Right hindlimb (tissue), 1 donor: ENCODE measurements around the gene CAT.

ENCODE experiments used
- DNase-seq: peaks from one replicate; pipeline ENCODE4 v3.0.0-alpha.2; 2018

Gene CAT

GRCh38 chr11:34499719-34500500, 61.2 kb downstream of the CAT start:
- no peak for DNase-seq

GRCh38 chr11:34501500-34501899, 62.8 kb downstream of the CAT start:
- DNase-seq = peak; percentile 73

GRCh38 chr11:34501949-34502348, 63.2 kb downstream of the CAT start:
- no peak for DNase-seq

GRCh38 chr11:34502949-34503348, 64.2 kb downstream of the CAT start:
- no peak for DNase-seq

- no peak for DNase-seq
Observed at GRCh38 chr11:34505874-34506273, 67.1 kb downstream of the CAT start.

- DNase-seq = no peak
Observed at GRCh38 chr11:34507156-34507555, 68.4 kb downstream of the CAT start.

- no peak for DNase-seq
Observed at GRCh38 chr11:34507610-34508009, 68.9 kb downstream of the CAT start.

- DNase-seq = no peak
Observed at GRCh38 chr11:34508524-34508923, 69.8 kb downstream of the CAT start.

GRCh38 chr11:34509336-34509876, 70.7 kb downstream of the CAT start:
- DNase-seq = no peak

- no peak for DNase-seq
Observed at GRCh38 chr11:34510218-34510617, 71.5 kb downstream of the CAT start.

- no peak for DNase-seq
Observed at GRCh38 chr11:34510673-34511072, 71.9 kb downstream of the CAT start.

GRCh38 chr11:34512840-34513681, 74.3 kb downstream of the CAT start:
- no peak for DNase-seq

GRCh38 chr11:34513682-34514449, 75.1 kb downstream of the CAT start, which contains the start of gene ELF5:
Gene ELF5, minus strand, starts transcription at chr11:34513794. Its CDS starts 8,045 bp downstream, at chr11:34505749.
- DNase-seq = no peak

- no peak for DNase-seq
Observed at GRCh38 chr11:34514597-34514996, 75.9 kb downstream of the CAT start.

- DNase-seq = no peak
Observed at GRCh38 chr11:34516247-34517040, 77.7 kb downstream of the CAT start.

- no peak for DNase-seq
Observed at GRCh38 chr11:34519595-34520235, 81.0 kb downstream of the CAT start.

- no peak for DNase-seq
Observed at GRCh38 chr11:34521265-34521664, 82.5 kb downstream of the CAT start.
